ENCODE data around the gene SPPL2C. TPM values are rescaled to one million over a fixed set of nuclear protein-coding genes. Genes with fewer than 3 reads are reported as not detected.

The SPPL2C gene
- total and polyA plus RNA-seq, 2 of the 13 experiments (the other 11 are each of a cell fraction or from before 2014, with no cell fraction given) = not detected

GRCh38 chr17:45877467-45877866 is 32.8 kb downstream of the SPPL2C start:
- no peak overlapping the region for H3K9ac ChIP-seq (ENCODE audit: insufficient read depth, low read depth, low read length)
- H3K4me3 ChIP-seq (replicated peaks in 1 of 3; ENCODE audit: insufficient read depth in 1 of 3, low read depth in 2 of 3, low read length in 3 of 3) = no peak overlapping the region
- no peaks in the 10 kb centered on the region for H3K79me2 ChIP-seq (ENCODE audit: insufficient read depth, low read length)
- TF ChIP-seq RFX3 (CRISPR knock-in tag; IDR thresholded peaks at IDR 0.05) = no peak
- TF ChIP-seq DMAP1 (CRISPR knock-in tag; IDR thresholded peaks at IDR 0.05) = no peak
- no peak for TF ChIP-seq ZNF333 (CRISPR knock-in tag; IDR thresholded peaks at IDR 0.05; ENCODE audit: borderline replicate concordance)
- no peak for TF ChIP-seq TBX2 (CRISPR knock-in tag; IDR thresholded peaks at IDR 0.05; ENCODE audit: borderline replicate concordance)
- TF ChIP-seq, protein P1, sequence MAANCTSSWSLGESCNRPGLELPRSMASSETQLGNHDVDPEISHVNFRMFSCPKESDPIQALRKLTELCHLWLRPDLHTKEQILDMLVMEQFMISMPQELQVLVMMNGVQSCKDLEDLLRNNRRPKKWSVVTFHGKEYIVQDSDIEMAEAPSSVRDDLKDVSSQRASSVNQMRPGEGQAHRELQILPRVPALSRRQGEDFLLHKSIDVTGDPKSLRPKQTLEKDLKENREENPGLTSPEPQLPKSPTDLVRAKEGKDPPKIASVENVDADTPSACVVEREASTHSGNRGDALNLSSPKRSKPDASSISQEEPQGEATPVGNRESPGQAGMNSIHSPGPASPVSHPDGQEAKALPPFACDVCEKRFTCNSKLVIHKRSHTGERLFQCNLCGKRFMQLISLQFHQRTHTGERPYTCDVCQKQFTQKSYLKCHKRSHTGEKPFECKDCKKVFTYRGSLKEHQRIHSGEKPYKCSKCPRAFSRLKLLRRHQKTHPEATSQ (CRISPR knock-in tag; IDR thresholded peaks at IDR 0.05; ENCODE audit: borderline replicate concordance) = no peak
- no peak for TF ChIP-seq PRDM10 (CRISPR knock-in tag; IDR thresholded peaks at IDR 0.05; ENCODE audit: low read depth)
- TF ChIP-seq ZFY (CRISPR knock-in tag; IDR thresholded peaks at IDR 0.05) = no peak
- TF ChIP-seq MAZ (IDR thresholded peaks at IDR 0.05; ENCODE audit: borderline replicate concordance, low read depth, low read length) = no peak
- TF ChIP-seq MAZ (CRISPR knock-in tag; IDR thresholded peaks at IDR 0.05; ENCODE audit: low read depth) = no peak
- TF ChIP-seq NFKBIZ (CRISPR knock-in tag; IDR thresholded peaks at IDR 0.05) = no peak
- no peak for TF ChIP-seq PATZ1 (CRISPR knock-in tag; IDR thresholded peaks at IDR 0.05)
- TF ChIP-seq KLF16 (CRISPR knock-in tag; IDR thresholded peaks at IDR 0.05) = no peak
- TF ChIP-seq SIX4 (CRISPR knock-in tag; IDR thresholded peaks at IDR 0.05) = no peak
- H3K4me2 ChIP-seq (ENCODE audit: low read depth, low read length) = no peak overlapping the region
- ChIA-PET CTCF (ENCODE audit: low intra/inter-chr PET ratio, low total read pairs) (no interaction called here), POLR2A (no interaction called here)
- in situ Hi-C loops (cut with HindIII; ENCODE audit: extremely low pct_ligation_motif_present, low pct_unique_long_range_greater_than_20kb) (loop anchor here (10.0 kb wide), 1 partner anchor 57 kb away; no protein-coding TSS in a partner anchor), intact Hi-C loops (cut with micrococcal nuclease; ENCODE audit: unreplicated experiment) (no loop called here)
- no peaks in the 10 kb centered on the region for H3K4me1 ChIP-seq (ENCODE audit: insufficient read depth, low read length)
- H3K9me3 ChIP-seq (ENCODE audit: low read length) = no peaks in the 10 kb centered on the region
- FAIRE-seq (no peak), DNase-seq (ENCODE audit: low spot score) (no peak), ATAC-seq (no peak)
- H2AFZ ChIP-seq (ENCODE audit: low read length) = no peak overlapping the region
- H4K20me1 ChIP-seq (ENCODE audit: insufficient read depth, low read length) = no peaks in the 10 kb centered on the region
- H3K27me3 ChIP-seq (ENCODE audit: control insufficient read depth in 1 of 2, insufficient read depth in 2 of 2, low read length in 2 of 2) = peaks cover 0 to 54% of the 10 kb centered on the region in 2 experiments; a peak in 3 of 5 replicates
- H3K36me3 ChIP-seq (replicated peaks in 1 of 2; ENCODE audit: control insufficient read depth in 1 of 2, insufficient read depth in 2 of 2, low read length in 2 of 2) = no peaks in the 10 kb centered on the region
- no TSS peak for BruUV-seq (replicated peaks)
- 0% methylated on average over 1 of the region's 1 CpG for whole genome bisulfite sequencing (ENCODE audit: low lambda C conversion rate)
- H3K27ac ChIP-seq (ENCODE audit: extremely low read length, insufficient read depth, low read length) = no peak overlapping the region

Data from HepG2 (cell line).